ENCODE data around the gene PPP1R1C.

DNA sequence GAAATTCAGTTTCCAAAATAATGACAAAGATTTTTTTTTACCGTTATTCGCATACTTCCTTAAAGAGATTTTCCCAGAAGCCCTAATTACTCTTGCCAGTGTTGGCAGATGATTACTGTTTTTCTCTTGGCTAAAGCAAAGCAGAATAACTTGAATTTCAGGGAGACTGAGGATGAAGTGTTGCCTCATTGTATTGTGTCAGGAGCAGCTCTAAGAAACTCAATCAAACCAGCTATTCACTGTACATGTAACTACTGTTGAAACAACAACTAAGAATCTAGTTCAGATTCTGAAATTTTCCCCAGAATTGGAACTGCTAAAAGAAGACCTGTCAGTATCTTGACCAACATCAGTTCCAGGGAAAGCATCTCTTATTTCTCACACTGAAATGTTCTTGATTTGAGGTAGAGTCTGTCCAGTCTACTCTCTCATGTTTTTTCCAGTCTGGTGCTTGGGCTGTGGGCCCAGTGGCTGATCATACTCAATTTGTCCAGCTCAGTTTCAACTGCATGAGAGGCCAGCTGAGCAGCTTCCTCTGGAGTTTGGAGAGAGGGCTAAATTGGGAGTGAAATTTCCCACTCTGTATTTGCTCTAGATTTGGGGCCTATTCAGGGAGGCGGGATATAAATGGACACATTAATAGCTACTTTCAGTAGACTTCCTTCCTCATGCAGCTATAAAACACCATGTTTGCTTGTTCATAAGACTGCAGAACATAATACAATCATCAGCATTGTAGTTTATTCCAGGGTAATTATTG lies 78.5 kb downstream of the PPP1R1C start:
- TF ChIP-seq, protein P1, sequence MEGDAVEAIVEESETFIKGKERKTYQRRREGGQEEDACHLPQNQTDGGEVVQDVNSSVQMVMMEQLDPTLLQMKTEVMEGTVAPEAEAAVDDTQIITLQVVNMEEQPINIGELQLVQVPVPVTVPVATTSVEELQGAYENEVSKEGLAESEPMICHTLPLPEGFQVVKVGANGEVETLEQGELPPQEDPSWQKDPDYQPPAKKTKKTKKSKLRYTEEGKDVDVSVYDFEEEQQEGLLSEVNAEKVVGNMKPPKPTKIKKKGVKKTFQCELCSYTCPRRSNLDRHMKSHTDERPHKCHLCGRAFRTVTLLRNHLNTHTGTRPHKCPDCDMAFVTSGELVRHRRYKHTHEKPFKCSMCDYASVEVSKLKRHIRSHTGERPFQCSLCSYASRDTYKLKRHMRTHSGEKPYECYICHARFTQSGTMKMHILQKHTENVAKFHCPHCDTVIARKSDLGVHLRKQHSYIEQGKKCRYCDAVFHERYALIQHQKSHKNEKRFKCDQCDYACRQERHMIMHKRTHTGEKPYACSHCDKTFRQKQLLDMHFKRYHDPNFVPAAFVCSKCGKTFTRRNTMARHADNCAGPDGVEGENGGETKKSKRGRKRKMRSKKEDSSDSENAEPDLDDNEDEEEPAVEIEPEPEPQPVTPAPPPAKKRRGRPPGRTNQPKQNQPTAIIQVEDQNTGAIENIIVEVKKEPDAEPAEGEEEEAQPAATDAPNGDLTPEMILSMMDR (IDR thresholded peaks at IDR 0.05): no peak
- TF ChIP-seq ZFX (IDR thresholded peaks at IDR 0.05; ENCODE audit: borderline replicate concordance): no peak
